SIG-M5 (cell line): ENCODE results near the gene TDRD10.

Source experiments
- DNase-seq: peaks from one replicate; lab custom pipeline; 2025; lab: John Stamatoyannopoulos, UW

TDRD10 gene

DNA sequence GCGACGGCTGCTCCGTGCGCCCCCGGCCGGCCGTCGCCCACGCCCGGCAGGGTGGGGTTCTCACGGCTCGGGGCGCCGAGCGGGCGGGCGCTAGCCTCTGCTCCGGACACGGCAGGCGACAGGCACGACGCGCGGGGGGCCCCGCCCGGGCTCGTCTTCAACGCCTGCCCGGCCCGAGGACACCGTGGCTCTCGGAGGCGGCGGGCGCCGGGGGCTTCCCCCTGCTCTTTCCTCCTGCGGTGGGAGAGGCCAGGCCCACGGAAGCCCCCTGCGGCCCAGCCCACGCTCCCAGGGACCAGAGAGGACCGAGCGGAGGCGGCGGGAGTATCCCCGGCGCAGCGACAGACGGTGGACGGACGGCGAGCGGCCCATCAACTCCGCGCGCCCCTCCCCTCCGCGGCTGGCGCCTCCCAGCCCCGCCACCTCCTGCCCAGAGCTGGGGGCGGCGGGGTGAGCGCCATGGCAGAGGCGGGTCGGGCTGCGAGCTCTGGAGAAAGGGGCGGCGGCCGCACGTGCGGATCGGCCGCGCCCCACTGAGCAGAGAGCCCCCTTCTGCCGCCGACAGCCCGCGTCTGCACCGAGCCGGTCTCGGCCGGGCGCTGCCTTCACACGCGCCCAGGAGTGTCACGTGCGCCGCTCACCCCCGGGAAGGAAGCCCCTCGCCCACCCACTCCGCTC lies at the start of gene TDRD10, which contains the start of gene SHE:
Gene TDRD10, plus strand, starts transcription at position 154 of the 678 bp plus-strand sequence. CDS start 4,685 bp downstream, outside the sequence.
Gene SHE, minus strand, starts transcription at position 347 of the 678 bp plus-strand sequence. CDS start 386 bp downstream, outside the sequence.
- DNase-seq: no peak

DNA sequence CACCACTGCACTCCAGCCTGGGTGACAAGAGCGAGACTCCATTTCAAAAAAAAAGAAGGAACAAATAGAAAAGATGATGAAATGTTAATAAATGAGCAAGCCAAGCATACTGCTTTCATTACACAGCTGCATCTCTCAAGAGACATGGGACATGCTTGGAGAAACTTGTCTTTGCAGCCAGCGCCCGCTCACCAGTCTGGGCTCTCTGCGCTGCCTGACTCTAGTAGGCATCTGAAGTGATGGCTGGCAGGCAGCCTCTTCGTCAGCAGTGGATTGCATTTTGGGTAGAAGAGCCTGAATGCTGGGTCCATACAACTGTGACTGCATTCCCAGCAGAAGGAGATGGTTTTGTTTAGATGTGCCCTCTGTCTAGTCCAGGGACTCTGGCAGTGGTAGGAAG lies 48.9 kb upstream of the TDRD10 start:
- no peak for DNase-seq

- DNase-seq: no peak
Observed at GRCh38 chr1:154453574-154454352, 48.3 kb upstream of the TDRD10 start.

- DNase-seq: no peak
Observed at GRCh38 chr1:154454386-154455120, 47.5 kb upstream of the TDRD10 start.

DNA sequence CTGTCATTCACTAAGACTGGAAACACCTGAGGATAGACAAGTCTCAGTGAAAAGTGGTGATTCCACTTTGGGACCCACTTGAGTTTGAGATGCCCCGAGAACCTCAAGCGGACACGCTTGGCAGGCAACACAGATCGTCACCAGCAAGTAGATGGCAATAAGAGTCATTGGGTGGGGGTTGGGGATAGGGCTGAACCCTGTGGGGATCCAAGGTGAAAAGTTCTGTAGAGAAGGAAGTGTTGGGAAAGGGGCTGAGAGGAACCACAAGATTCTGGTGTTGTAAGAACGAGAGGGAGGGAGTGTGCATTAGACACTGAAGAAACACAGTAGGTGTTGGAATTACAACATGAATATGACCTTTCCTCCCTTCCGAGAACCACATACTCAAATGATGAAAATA lies 45.4 kb upstream of the TDRD10 start:
- DNase-seq: no peak

- DNase-seq: no peak
Observed at GRCh38 chr1:154459080-154459479, 42.9 kb upstream of the TDRD10 start.

DNA sequence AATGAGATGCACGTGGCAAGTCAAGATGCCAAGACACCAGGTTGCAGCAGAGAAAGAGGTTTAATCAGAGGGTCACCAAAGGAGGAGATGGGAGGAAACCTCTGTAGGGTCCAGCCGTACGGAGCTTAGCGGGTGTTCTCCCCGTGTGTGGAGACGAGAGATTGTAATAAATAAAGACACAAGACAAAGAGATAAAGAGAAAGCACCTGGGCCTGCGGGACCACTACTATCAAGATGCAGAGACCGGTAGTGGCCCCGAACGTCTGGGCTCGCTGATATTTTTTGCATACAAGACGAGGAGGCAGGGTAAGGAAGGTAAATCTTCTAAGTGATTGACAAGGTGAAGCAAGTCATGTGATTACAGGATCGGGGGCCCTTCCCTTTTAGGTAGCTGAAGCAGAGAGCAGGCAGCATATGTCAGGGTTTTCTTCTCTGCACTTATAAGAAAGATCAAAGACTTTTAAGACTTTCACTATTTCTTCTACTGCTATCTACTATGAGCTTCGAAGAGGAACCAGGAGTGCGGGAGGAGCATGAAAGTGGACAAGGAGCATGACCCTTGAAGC lies 41.2 kb upstream of the TDRD10 start:
- no peak for DNase-seq

- no peak for DNase-seq
Observed at GRCh38 chr1:154463512-154463990, 38.5 kb upstream of the TDRD10 start.

DNA sequence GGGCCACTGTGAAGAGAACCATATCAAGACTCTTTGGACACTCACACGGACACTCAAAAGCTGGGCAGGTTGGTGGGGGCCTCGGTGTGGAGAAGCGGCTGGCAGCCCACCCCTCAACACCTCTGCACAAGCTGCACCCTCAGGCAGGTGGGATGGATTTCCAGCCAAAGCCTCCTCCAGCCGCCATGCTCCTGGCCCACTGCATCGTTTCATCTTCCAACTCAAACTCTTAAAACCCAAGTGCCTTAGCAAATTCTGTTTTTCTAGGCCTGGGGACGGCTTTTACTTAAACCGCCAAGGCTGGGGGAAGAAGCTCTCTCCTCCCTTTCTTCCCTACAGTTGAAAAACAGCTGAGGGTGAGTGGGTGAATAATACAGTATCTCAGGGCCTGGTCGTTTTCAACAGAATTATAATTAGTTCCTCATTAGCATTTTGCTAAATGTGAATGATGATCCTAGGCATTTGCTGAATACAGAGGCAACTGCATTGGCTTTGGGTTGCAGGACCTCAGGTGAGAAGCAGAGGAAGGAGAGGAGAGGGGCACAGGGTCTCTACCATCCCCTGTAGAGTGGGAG lies 36.3 kb upstream of the TDRD10 start:
- no peak for DNase-seq

DNA sequence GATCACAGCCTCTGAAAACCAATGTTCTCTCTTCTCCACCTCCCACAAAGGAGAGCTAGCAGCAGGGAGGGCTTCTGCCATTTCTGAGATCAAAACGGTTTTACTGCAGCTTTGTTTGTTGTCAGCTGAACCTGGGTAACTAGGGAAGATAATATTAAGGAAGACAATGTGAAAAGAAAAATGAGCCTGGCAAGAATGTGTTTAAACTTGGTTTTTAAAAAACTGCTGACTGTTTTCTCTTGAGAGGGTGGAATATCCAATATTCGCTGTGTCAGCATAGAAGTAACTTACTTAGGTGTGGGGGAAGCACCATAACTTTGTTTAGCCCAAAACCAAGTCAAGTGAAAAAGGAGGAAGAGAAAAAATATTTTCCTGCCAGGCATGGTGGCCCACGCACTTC lies 35.8 kb upstream of the TDRD10 start:
- DNase-seq: no peak

- DNase-seq: no peak
Observed at GRCh38 chr1:154466921-154467417, 35.0 kb upstream of the TDRD10 start.

- no peak for DNase-seq
Observed at GRCh38 chr1:154467434-154468102, 34.5 kb upstream of the TDRD10 start.

DNA sequence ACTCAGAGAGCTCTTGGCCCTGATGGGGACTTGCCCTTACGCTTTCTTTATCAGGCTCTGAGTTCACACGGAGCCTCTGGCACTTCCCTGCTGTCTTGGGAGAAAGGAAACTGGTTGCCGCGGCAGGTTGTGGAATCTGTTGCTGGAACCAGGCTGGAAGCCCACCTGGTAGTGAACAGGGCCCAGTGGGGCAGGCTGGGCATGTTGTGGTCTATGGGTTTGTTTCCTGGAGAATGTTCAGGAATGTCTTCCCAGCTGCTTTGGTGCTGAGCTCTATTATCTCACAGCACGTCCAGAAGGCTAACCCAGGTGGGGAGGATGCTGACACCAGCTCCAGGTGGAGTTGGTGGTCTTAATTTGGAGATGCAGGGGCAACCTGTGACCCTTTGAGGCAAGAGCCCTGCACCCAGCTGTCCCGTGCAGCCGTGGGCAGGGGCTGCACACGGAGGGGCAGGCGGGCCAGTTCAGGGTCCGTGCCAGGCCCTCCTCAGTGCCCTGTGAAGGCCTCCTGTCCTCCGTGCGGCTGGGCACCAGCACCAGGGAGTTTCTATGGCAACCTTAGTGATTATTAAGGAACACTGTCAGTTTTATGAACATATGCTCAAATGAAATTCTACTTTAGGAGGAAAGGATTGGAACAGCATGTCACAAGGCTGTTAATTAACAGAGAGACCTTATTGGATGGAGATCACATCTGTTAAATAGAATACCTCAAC lies 33.3 kb upstream of the TDRD10 start:
- no peak for DNase-seq

DNA sequence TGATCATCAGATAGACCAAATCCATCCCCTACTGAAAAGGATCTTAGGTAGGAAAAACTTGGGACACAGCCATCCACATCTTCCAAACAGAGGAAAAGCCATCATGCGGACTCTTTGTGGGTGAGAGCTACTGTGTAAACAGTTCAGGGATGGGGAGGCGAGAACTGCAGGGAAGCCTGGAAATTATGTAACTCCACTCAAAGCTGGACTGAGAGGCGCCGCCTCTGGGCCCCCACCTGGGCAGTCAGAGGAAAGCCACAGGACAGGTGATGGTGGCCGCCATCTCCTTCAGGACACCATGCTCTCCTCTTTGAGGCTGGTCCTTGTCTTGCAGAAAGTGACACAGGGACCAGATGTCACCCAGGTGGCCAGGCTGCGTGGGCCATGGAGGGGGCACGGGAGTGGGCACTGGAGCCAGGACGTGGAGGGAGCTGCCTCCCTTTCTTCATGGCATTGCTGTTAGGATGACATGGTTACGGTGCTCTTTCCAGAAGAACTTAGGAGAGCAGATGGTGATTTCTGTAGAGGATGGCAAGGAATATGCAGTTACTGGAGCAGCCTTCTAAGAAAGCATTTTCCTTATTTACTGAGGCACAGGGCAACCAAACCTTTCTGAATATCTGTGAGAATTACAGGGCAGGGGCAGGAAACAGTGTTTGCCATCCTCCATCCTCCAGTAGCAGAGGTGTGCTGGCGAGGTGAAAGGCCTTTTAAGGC lies 32.0 kb upstream of the TDRD10 start:
- no peak for DNase-seq

DNA sequence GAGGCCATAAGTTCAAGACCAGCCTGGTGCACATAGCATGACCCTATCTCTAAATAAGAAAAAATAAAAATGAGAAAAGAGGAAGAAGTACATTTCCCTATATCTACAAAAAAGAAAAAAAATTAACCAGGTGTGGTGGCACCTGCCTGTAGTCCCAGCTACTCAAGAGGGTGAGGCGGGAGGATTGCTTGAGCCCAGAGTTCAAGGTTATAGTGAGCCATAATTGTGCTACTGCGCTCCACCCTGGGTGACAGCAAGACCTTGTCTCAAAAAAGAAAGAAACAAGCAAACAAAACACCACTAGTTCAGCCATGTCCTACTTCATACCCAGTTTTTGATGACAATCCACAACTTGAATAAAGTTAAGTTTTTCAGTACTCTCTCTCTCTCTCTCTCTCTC lies 30.7 kb upstream of the TDRD10 start:
- no peak for DNase-seq

DNA sequence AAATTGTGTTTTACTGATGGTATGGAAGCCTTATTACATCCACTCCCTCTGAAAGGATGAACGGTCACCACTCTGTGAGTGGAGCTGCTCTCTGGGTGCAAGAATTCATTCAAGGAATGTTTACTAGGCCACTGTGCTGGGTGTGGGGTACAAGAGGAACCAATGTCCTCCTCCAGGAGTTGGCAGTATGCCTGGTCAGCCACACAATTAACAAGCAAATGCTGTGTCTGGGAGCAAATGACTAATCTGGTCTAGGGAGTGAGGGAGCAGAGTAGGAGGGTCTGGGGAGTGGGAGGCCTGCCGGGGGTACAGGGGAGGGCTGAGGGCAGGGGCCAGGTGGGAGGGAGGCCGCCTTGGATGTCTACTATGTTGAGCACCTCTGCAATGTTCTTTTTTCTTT lies 27.2 kb upstream of the TDRD10 start:
- DNase-seq: no peak

DNA sequence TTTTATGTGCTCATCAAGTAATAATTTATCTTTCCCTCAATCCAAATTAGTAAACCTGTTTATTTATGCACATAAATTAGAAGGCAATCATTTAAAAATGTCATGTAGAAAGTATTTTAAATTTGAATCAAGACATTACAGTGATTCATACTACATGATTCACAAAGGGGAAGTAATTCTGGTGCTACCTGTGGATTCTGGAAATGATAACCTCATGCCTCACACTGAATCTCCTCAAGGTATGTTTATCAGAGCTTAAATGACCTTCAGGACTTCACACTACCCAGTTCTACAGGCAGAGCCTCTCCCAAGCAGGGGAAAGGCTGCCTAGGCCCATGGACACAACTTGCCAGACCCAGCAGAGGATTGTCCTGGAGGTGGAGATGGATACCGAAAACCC lies 25.2 kb upstream of the TDRD10 start:
- DNase-seq: no peak

DNA sequence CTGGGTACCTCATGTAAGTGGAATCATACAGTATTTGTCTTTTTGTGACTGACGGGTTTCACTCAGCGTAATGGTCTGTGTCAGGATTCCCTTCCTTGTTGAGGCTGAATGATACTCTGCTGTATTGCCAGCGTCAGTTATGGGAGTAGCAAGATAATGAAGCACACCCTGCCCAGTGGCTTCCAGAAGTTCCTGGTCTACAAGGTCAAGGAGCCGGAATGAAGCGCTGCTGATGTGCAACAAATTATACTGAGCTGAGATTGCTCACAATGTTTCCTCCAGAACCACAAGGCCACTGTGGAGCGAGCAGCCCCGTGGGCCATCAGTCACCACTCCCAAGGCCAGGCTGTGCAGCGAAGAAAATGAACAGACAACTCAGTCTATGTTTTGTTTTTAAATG lies 24.0 kb upstream of the TDRD10 start:
- no peak for DNase-seq

GRCh38 chr1:154478639-154479038 lies 23.4 kb upstream of the TDRD10 start:
- peak; percentile 47 for DNase-seq
